ENCODE data around the gene USE1. TPM values are rescaled to one million over a fixed set of nuclear protein-coding genes. Genes with fewer than 3 reads are reported as not detected.

The USE1 gene
- total RNA-seq, 1 donor from 2014 or later: 11.1 TPM

GRCh38 chr19:17256130-17256529, 41.0 kb downstream of the USE1 start:
- no peak for DNase-seq (ENCODE audit: low spot score)

GRCh38 chr19:17259118-17259780, 44.1 kb downstream of the USE1 start:
- DNase-seq (ENCODE audit: low spot score): no peak

DNA sequence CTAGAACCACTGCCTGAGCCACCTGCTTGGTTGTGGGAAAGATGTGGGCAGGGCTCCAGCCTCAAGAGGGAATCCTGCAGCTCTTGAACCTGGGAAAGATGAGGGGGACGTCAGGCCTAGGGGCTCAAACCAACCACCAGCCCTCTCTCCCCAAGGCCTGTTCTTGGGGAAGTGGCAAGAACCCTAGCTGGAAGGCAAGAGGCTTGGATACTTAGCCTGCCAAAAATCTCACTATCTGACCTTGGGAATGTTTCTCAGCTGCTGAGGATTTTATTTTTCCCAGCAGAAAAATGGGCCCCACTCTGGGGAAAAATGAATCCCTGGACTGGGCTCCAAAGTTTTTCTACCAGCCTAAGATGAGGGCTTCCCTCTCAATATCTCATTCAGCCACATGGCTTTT, 44.8 kb downstream of the USE1 start:
- DNase-seq (ENCODE audit: low spot score): no peak

DNA sequence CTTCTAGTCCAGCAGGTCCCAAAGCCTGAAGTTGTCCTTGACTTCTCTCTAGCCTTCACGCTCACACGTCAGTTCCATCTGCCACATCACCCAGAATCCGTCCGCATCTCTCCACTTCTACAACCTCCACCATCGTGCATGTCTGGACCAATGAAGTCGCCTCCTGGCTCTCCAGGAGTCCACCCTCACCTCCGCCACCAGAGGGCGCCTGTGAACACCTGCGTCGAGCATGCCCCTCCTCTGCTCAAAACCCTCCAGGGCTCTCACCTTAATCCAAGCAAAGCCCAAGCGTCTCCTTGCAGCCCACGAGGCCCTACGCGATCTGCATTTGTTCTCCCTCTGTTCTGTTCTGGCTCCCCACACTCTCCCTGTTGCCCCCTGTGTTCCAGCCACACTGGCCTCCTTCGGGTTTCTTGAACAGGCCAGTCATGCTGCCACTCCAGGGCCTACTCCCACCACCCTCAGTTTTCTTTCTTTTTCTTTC, 45.7 kb downstream of the USE1 start:
- DNase-seq (ENCODE audit: low spot score): peak; percentile 58

DNA sequence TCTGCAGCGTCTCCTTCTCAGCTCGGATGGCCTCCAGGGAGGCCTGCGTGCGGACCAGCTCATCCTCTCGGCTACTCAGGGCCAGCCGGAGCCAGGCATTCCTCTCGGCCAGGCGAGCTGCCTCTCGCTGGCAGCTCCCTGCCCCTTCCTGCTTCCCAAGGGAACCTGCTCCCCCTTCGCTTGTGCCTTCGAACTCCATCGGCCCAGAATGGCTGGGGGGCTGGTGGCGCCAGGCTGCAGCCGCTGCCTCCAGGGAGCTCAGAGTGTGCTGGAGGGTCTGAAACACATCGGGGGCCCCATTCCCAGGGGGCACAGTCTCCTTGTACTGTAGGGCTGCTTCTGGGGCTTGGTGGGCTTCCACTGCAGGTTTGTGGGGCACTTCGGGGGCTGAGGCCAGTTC, 47.4 kb downstream of the USE1 start:
- DNase-seq (ENCODE audit: low spot score): no peak

- DNase-seq (ENCODE audit: low spot score): no peak
Observed at GRCh38 chr19:17263712-17264640, 48.8 kb downstream of the USE1 start.

GRCh38 chr19:17264641-17264979, 49.5 kb downstream of the USE1 start, which contains the start of gene USHBP1:
Gene USHBP1, minus strand, starts transcription at chr19:17264745. Its CDS starts 446 bp downstream, at chr19:17264299.
- no peak for DNase-seq (ENCODE audit: low spot score)

DNA sequence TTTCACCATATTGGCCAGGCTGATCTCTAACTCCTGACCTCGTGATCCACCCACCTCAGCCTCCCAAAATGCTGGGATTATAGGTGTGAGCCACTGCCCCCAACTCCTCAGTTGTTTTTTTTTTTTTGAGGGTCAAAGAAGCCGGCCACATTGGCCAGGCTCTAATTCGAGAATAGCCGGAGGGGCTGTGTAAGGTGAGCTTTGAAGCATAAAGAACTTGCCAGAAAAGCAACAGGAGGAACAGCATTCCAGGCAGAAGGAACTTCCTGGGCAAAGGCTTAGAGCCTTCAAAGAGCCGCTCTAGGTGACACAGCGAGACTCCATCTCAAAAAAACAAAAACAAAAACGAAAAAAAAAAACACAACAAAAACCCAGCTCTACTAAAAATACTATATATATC, 50.9 kb downstream of the USE1 start:
- no peak for DNase-seq (ENCODE audit: low spot score)

- DNase-seq (ENCODE audit: low spot score): no peak
Observed at GRCh38 chr19:17266589-17266974, 51.4 kb downstream of the USE1 start.

DNA sequence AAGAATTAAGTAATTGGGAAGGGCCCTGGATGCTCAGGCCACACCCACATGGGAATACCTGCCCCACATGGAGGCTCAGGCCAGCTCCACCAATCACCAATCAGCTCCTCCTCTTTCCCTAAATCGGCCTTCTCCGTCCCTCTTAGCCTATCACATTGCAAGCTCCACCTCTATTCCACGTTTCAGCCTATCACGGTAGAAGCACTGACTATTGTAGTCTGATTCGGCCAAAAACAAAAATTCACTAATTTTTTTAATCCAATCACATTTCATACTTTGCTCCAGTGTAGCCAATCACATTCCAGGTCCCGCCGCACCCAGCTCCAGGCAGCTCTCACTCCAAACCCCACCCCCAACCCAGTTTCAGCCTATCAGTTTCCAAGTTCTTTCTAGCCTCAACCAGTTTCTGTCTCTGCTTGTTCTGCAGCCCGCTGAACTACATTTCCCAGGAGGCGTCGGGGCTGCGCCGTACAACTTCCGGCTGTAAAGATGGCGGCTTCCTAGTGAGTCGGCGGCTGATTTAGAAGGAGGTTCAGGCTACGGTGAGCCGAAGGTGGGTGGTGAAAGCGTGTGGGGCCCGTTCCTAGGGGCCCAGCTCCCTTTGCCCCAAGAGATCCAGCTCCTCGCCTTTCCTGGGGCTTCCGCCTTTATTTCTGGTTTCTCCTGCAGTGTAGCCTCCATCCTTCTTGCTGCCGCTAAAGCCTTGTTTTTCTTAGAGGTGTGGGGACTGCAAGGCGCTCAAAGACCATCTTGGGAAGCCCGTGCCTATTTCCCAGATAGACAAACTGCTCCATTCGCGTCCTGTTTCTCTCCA, 52.0 kb downstream of the USE1 start, which contains the start of gene BABAM1:
Gene BABAM1 (plus strand): TSS at position 469 of the 814 bp plus-strand sequence. CDS start 1,364 bp downstream, outside the sequence.
- peak; percentile 100 for DNase-seq (ENCODE audit: low spot score)

GRCh38 chr19:17268754-17269153, 53.6 kb downstream of the USE1 start:
- DNase-seq (ENCODE audit: low spot score): no peak

Other genes starting within 250 kb of the USE1 start
- gene CPAMD8, start 188.5 kb upstream of the USE1 start, total RNA-seq (ENCODE audit: insufficient read depth, low replicate concordance): 11.3 TPM
- 7.5 TPM for gene HAUS8, start 139.9 kb upstream of the USE1 start, total RNA-seq (ENCODE audit: insufficient read depth, low replicate concordance)
- 80.7 TPM for gene MYO9B, start 139.6 kb upstream of the USE1 start, total RNA-seq (ENCODE audit: insufficient read depth, low replicate concordance)
- 3.4 TPM for gene OCEL1, start 10.9 kb downstream of the USE1 start, total RNA-seq (ENCODE audit: insufficient read depth, low replicate concordance)
- 20.0 TPM for gene NR2F6, start 30.6 kb downstream of the USE1 start, total RNA-seq (ENCODE audit: insufficient read depth, low replicate concordance)
- gene USHBP1, start 49.4 kb downstream of the USE1 start, total RNA-seq (ENCODE audit: insufficient read depth, low replicate concordance): 1.2 TPM
- 45.3 TPM for gene BABAM1, start 52.1 kb downstream of the USE1 start, total RNA-seq (ENCODE audit: insufficient read depth, low replicate concordance)
- gene ANKLE1, start 66.5 kb downstream of the USE1 start, total RNA-seq (ENCODE audit: insufficient read depth, low replicate concordance): not detected
- 8.7 TPM for gene ABHD8, start 88.1 kb downstream of the USE1 start, total RNA-seq (ENCODE audit: insufficient read depth, low replicate concordance)
- gene MRPL34, start 90.5 kb downstream of the USE1 start, total RNA-seq (ENCODE audit: insufficient read depth, low replicate concordance): 18.5 TPM
- gene DDA1, start 94.2 kb downstream of the USE1 start, total RNA-seq (ENCODE audit: insufficient read depth, low replicate concordance): 6.5 TPM
- 3.9 TPM for gene ANO8, start 119.5 kb downstream of the USE1 start, total RNA-seq (ENCODE audit: insufficient read depth, low replicate concordance)
- gene GTPBP3, start 122.2 kb downstream of the USE1 start, total RNA-seq (ENCODE audit: insufficient read depth, low replicate concordance): 13.7 TPM
- 6.5 TPM for gene PLVAP, start 162.0 kb downstream of the USE1 start, total RNA-seq (ENCODE audit: insufficient read depth, low replicate concordance)
- gene CCDC194, start 178.8 kb downstream of the USE1 start, total RNA-seq (ENCODE audit: insufficient read depth, low replicate concordance): not detected
- gene BST2, start 190.3 kb downstream of the USE1 start, total RNA-seq (ENCODE audit: insufficient read depth, low replicate concordance): 35.2 TPM
- gene MVB12A, start 204.7 kb downstream of the USE1 start, total RNA-seq (ENCODE audit: insufficient read depth, low replicate concordance): 46.2 TPM
- not detected for gene TMEM221, start 233.3 kb downstream of the USE1 start, total RNA-seq (ENCODE audit: insufficient read depth, low replicate concordance)
- gene NXNL1, start 245.6 kb downstream of the USE1 start, total RNA-seq (ENCODE audit: insufficient read depth, low replicate concordance): not detected

All from umbilical cord (tissue), 2 donors.